Mesenteric fat pad (tissue), 1 donor: ENCODE data around the gene DCTPP1. TPM values are rescaled to one million over a fixed set of nuclear protein-coding genes. Genes with fewer than 3 reads are reported as not detected.
"Not testable (repeated sequence)": the region's sequence is repeated elsewhere in the genome, so short reads cannot be mapped to it uniquely, and the experiment has no call there.

Experiments used
- DNase-seq: peaks from one replicate; pipeline ENCODE4 v3.0.0-alpha.2; 2020; ENCODE audit warnings: low spot score
- total RNA-seq: library from RNA; stranded (reverse); fragmentation: NEBNext Ultra II Directional; extraction: Animal tissue kit (Norgen Biotek cat#: 25700); gene quantifications from one replicate; pipeline ENCODE4 v1.2.1, GENCODE V29; 2021
- donor health status: DM: yes; HTN: yes; CAD: no.

The DCTPP1 gene
- total RNA-seq, 1 donor from 2014 or later = 26.8 TPM

DNA sequence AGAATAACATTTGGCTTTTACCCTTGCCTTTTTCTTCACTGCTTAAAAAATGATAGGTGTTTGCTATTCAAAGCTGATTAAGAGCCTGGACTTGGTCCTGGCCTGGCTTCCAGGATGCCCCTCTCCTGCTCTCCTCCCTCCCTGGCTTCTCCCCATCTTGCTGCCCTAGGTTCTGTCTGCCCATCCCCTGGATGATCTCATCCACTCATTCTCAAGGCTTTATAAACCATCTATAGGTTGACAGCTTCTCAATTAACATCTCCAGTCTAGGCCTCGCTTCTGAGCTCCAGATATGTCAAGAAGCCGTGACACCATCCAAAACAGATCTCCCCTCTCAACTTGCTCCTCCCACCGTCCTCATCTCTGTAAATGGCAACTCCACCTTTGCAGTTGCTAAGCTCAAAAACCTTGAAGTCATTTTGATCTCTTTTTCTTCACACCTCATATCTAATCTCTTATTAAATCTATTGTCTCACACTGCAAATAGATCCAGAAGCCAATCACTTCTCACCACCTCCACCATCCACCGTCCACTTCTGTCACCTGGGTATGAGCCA lies 13.7 kb downstream of the DCTPP1 start:
- no peak for DNase-seq

DNA sequence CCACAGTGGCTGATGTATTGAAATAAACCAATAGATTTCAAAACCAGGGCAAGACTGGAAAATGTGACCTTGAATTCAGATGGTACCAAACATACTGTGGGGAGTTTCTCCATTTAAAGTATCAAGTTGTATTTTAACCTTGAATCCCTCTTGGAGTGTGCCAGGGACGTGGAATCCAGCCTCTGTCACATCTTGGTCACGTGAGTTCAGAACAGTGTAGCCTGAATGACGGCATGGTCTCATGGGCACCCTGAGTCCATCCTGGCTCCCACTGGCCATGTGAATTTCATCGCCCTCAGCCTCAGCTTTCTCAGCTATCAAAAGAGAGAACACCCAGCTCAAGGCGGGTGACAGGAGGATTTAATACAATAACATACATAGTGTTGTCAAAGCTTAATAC lies 15.7 kb downstream of the DCTPP1 start:
- no peak for DNase-seq

DNA sequence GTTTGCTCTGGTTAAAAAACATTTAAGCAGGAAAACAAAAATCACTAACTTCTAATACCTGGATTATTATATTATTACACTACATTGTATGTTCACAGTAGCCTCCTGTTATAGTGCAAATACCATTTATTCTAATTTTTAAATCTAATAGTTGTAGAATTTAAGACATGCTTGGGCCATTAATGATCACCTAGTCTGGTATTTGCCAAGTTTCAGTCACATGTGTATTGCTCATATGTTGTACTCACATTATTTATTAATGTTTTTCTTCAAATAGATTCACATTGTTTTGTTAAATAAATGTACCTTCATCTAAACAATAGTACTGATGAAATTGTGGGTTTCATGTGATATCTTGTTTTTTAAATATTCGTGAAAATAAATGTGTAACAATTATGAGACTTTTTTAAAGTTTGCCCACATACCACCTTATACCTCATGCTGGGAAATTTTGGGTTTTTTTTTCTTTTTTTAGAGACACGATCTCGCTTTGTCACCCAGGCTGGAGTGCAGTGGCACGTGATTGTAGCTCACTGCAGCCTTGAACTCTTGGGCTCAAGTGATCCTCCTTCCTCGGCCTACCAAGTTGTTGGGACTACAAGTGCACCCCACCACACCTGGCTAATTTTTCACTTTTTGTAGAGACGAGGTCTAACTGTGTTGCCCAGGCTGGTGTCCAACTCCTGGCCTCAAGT lies 16.6 kb downstream of the DCTPP1 start:
- no peak for DNase-seq

DNA sequence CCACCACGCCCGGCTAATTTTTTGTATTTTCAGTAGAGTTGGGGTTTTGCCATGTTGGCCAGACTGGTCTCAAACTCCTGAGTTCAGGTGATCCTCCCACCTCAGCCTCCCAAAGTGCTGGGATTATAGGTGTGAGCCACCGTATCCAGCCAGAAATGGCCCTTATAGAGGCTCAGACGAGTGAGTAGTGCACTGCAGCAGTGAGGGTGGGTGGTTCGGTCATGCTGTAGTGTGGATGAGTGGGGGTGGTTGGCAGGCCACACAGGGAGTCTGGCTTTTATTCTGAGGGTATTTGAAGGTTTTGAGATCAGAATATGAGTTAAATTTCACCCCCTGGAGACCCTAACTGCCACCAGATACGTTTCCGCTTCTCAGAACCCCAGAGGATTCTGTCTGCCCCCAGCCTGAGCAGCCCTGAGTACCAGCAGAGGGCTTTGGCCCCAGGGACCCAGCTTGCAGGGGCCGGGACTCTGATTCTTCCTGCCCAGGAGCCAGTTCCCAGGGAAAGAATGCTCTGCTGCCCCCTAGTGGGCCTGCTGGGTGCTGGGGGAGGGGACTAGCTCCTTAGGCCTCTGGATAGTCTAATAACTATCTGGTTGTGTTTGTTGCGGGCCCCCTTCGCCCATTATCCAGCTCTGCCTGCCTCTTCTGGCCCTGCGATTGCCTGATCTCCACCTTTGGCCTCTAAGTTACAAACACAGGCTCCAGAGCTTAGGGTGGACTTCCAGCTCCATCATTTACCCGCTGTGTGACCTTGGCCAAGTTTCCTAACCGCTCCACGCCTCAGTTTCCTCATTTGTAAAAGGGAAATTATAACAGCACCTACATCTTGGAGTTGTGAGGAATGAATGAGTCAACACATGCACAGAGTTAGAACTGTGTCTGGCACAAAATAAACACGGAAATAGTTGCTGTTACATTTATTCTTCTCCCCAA lies 20.4 kb downstream of the DCTPP1 start:
- DNase-seq = peak; percentile 97

DNA sequence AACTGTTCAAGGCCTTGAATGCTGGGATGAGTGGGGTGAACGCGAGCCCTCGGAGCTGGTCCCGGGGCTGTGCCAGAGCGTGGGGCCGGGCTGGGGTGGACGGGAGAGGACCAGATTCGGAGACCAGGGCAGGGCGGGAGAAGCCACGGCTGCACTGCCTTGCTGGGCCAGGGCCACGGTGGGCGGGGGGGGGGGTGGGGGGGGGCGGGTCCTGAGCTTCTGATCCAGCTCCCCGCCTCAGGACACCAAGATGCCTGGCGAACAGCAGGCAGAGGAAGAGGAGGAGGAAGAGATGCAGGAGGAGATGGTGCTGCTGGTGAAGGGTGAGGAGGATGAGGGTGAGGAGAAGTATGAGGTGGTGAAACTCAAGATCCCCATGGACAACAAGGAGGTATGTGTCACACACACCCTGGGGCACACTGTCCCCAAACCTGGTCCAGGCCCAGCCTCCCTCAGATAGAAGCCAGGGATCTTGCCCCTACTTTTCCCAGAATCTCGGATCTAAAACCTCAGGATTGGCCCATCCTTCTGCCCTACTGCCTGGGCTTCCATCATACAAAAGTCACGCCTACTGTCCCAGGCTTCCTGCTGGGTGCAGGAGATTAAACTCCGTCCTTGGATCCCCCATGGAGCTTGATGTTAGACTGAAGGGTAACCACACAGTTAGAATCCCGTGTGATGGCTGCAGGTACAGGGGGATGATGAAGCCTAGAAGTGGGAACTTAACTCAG lies 21.9 kb downstream of the DCTPP1 start:
- DNase-seq = no peak

DNA sequence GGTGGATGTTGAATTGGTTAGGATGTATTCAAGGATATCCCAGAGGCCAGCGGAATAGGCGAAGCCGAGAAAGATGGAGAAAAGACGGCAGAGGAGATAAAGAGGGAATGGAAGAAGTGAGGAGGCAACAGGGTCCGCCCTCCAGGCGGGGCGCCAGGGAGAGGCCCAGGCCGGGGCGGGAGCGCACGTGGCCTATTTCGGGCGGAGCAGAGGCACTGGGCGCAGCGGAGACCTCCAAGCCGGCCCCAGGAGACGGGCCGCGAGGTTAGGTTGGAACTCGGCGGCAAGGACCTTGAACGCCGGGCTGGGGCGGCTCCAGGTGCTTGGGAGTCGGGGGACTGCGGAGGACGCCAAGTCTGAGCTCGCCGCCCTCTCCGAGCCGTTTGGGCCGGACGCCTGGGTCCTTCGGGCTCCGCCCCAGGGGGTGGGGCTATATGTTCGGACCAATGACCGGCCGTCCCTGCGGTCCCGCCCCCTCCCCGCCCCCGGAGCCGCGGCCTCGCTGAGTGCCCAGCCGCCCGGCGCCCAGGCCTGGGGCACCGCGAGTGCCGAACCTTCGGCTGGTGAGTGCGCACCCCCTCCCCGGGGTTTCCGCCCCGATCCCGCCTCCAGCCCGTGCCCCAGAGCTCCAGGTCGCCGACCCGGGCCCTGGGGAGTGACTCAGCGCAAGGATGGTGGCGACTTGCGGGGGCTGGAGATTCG lies 22.6 kb downstream of the DCTPP1 start, which contains the start of gene ZNF771:
ZNF771 (plus strand) TSS at position 505 of the 702 bp plus-strand sequence. CDS start 448 bp downstream, outside the sequence.
- DNase-seq = peak; percentile 97

DNA sequence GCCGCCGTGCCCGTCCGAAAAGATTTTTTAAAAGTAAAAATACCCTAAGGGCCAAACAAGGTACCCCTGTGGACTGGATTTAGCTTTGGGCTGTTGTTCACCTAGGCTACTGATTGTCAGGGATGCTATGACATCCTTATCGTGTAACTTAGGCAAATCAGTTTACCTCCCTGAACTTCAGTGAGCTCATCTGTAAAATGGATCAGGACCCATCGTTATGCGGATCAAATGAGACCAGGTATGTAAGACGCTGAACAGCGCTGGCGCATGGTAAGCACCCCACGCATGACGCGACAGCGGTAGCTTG lies 23.1 kb downstream of the DCTPP1 start:
- no peak for DNase-seq

DNA sequence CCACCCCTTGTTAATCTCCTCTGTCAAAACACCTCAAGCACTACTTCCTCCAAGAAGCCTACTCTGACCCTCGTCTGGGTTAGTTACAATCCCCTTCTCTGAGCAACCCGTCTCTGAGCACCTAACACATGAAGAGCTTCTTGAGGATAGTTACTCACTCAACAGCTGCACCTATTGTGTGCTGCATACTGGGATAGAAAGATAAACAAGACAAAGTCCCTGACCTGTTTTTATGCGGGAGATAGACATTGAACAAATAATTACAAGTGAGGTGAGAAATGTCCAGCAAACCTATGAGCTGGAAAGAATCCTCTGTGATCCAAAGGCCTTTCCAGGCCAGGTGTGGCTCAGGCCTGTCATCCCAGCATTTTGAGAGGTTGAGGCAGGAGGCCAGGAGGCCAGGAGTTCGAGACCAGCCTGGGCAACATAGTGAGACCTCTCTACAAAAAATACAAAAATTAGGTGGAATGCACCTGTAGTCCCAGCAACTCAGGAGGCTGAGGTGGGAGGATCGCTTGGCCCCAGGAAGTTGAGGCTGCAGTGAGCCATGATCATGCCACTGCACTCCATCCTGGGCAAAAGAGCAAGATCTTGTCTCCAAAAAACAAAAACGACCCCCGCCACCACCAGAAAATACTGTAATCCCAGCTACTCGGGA lies 27.9 kb downstream of the DCTPP1 start:
- no peak for DNase-seq

DNA sequence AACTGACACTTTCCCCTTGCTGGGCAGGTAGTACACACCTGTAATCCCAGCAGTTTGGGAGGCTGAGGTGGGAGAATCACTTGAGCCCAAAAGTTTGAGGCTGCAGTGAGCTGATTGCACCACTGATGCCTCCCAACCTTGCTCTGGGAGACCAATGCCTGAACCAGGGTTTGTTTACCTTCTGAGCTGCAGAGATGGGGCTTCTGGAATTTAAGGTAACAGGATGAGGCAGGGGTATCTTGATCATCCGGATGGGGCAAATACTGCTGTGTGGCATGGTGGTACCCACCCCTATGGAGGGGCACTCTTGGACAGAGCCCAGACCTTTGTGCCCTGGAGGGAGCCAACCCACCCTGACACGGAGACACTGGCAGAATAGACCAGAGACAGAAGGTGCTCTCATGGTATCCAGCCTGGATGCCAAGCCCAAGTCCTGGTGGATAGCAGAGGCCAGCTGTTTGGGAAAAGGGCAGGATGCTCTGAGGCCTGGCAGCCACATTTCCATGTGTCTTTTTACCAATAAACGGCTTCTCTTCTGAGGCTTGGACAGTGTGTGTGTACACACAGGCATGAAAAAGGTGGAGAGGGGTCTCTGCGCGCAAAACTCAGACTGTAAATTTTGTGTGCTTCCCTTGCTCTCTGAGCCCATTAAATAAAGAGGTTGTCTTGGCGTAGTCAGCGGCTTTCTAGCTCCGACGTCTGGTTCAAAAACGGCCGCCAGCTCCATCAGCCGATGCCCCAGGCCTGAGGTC lies 30.2 kb downstream of the DCTPP1 start:
- no peak for DNase-seq

DNA sequence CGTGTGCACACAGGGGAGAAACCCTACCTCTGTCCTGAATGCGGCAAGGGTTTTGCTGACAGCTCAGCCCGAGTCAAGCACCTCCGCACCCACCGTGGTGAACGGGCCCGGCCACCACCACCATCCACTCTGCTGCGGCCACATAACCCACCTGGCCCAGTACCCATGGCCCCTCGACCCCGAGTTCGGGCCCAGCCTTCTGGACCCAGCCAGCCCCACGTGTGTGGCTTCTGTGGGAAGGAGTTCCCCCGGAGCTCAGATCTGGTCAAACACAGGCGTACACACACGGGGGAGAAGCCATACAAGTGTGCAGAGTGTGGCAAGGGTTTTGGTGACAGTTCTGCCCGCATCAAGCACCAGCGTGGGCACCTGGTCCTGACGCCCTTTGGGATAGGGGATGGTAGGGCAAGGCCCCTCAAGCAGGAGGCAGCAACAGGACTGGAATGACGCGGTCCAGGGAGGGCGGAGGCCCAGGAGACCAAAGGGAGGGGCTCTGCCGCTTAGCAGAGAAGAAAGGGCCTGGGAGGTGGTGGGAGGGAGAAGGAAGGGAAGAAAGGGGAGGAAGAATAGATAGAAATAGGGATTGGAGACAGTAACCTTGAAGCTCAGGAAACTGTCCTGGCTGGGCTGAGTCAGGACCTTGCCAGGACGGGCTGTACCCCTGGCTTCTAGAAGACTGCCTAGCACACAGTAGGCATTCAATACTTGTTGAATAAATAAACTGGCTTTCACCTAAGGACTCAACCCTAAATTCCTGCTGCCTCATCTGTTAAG lies 31.0 kb downstream of the DCTPP1 start:
- DNase-seq = no peak

DNA sequence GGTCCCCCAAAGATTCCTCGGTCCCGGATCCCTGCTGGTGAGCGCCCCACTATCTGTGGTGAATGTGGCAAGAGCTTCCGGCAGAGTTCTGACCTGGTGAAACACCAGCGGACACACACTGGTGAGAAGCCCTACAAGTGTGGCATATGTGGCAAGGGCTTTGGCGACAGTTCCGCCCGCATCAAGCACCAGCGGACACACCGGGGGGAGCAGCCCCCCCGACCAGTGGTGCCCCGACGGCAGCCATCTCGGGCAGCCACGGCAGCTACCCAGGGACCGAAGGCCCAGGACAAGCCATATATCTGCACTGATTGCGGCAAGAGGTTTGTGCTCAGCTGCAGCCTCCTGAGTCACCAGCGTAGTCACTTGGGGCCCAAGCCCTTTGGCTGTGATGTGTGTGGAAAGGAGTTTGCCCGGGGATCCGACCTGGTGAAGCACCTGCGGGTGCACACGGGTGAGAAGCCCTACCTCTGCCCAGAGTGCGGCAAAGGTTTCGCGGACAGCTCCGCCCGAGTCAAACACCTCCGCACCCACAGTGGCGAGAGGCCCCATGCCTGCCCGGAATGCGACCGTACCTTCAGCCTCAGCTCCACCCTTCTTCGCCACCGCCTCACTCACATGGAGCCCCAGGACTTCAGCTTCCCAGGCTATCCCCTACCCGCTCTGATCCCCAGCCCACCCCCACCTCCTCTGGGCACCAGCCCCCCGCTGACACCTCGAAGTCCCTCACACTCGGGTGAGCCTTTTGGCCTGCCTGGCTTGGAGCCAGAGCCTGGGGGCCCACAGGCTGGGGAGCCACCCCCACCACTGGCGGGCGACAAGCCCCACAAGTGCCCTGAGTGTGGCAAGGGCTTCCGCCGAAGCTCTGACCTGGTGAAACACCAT lies 31.8 kb downstream of the DCTPP1 start:
- no peak for DNase-seq

DNA sequence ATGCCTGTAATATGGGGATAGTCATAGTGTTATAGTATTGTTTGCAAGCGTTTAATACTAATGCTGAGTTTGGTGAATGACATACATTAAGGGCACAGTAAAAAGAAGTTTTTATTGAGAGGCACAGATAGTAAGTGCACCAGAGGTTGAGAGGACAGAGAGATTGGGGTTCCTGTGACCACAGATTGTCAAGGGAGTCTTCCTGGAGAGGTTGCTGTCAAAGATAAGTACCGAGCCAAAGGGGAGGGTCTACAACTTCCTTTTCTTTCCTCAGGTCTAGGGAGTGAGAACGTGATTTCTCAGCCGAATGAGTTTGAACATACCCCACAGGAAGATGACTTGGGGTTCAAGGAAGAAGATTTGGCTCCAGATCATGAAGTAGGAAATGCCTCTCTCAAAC lies 32.8 kb downstream of the DCTPP1 start:
- no peak for DNase-seq

DNA sequence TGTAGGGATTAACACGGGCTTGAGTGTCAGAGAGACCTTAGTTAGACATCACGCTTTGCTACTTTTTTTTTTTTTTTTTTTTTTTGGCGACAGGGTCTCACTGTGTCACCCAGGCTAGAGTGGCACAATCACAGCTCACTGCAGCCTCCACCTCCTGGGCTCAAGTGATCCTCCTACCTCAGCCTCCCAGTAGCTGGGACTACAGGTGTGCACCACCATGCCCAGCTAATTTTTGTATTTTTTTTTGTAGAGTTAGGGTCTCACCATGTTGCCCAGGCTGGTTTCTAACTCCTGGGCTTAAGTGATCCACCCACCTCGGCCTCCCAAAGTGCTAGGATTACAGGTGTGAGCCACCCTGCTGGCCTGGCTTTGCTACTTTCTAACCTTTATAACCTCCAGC lies 33.2 kb downstream of the DCTPP1 start:
- not testable (repeated sequence) for DNase-seq

DNA sequence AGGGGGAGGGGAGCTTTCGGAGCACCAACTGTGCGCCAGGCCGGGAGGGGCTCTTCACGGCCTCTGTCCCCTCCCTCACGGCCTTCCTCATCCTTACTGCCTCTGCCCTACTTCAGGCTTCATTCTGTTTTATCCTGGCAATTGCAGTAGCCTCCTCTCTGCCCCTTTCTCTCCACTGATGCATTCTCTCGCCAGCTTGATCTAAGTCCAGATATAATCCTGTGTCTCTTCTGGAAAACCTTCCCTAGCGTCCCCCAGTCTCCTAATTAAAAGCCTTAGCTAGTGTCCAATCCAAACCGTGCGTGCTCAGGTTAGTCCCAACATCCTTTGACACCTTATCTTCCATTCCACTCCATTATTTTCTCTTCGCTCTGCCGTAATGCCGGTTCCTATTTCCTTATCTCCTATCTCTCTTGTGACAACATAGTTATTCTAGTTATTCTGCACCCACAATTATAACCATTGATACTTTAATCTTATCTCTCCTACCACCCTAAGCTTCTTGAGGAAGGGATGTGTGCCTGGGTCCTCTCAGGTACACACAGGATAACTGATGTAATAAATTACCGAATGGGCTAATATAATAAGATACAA lies 33.7 kb downstream of the DCTPP1 start:
- DNase-seq = no peak

DNA sequence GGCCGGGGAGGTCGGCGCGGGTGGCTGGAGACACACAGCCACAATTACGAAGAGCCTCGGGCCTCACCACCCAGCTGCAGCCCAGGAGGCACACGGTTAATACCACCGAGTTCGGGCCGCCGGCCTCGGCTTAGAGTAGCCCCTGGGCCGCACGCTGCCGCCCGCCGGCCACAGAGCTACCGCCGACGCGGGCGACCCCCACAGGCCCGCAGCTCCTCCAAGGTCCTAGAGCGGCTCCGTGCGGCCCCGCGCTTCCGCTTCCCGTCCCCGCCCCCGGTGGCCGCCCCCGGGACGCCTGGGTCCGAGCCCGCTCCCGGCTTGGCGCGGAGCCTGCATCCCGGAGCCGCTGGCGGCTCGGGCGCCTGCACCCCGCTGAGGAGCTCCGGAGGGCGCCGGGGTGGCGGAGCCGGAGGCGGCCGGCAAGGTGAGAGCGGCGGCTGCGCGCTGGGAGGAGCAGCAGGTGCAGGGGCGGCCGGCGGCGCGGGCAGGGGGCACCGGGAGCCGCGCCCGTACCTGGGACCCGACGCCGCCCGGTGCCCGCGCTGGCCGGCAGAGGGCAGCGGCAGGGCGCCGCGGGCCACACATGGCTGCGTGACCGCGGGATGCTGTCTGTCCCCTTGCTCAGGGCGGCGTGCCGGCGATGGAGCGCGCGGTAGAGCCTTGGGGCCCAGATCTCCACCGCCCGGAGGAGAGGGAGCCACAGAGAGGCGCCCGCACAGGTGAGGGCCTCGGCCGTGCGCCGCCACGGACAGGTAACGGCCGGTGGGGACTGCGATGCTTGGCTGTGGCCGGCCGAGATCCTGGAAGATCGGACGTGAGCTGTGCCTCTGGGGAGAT lies 34.5 kb downstream of the DCTPP1 start, which contains the start of gene ZNF48:
ZNF48 (plus strand) TSS at position 266 of the 837 bp plus-strand sequence; CDS start at position 641, 375 bp downstream.
- DNase-seq = peak; percentile 93

DNA sequence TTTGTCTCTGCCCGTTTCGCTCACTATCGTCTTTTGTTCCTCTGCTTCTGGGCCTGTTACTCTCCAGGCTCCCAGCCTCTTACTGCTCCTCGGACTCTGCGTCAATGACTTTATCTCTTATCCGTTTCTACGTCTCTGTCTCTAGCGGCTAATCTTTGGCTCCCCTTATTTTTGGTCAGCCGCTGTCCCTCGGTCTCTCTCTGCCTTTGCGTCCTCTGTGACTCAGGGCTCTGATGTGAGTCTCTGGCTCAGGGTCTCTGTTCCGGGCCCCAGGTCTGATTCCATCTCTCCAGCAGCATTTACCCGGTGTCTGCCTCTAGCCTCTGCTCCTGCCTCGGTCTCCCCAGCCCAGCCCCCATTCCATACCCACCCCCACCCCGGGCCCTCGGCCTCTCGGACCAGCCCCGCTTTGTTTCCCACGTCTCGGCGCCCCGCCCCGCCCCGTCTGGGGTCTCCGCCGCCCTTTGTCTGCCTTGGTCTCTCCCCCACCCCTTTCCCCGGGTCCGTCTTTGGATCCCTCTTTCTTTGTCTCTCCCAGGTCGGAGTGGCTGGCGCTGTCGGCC lies 35.2 kb downstream of the DCTPP1 start:
- no peak for DNase-seq
